Thyroid gland (tissue), 4 donors: ENCODE measurements around the gene HLCS. TPM values are rescaled to one million over a fixed set of nuclear protein-coding genes. Genes with fewer than 3 reads are reported as not detected.
A peak's percentile ranks its signal among the peaks of the same experiment; 100 is the strongest.

Experiments used
- DNase-seq, 2 donors: peaks; one replicate each; pipeline ENCODE4 v3.0.0-alpha.2; 2019
- H3K27ac ChIP-seq, 3 donors: fragments of 200-600 bp; sonication (generic); 1 replicate in 2 of 3; 2 replicates in 1 of 3; pipeline ENCODE4 v1.5.1; 2016 to 2019; ENCODE audit warnings: mild to moderate bottlenecking in 1 of 3, moderate library complexity in 1 of 3
- H3K27me3 ChIP-seq: fragments of 200-600 bp; sonication (generic); one replicate; pipeline ENCODE4 v1.5.1; 2019
- H3K36me3 ChIP-seq, 2 donors: fragments of 200-600 bp; sonication (generic); one replicate each; pipeline ENCODE4 v1.5.1; 2016 to 2019
- H3K4me1 ChIP-seq, 2 donors: fragments of 200-600 bp; sonication (generic); one replicate each; pipeline ENCODE4 v1.5.1; 2017 to 2019
- H3K4me3 ChIP-seq, 3 donors: fragments of 200-600 bp; sonication (generic); replicated peaks in 1 of 3; 1 replicate in 2 of 3; 2 replicates in 1 of 3; pipeline ENCODE4 v1.5.1; 2016; ENCODE audit warnings: mild to moderate bottlenecking in 1 of 3
- H3K9me3 ChIP-seq: fragments of 200-600 bp; sonication (generic); one replicate; pipeline ENCODE4 v1.5.1; 2017
- POLR2A ChIP-seq, 2 donors: fragments of 450-650 bp; IDR thresholded peaks; one replicate each; pipeline ENCODE4 v1.6.1; 2017; ENCODE audit warnings: antibody characterized with exemption in 2 of 2, mild to moderate bottlenecking in 2 of 2, moderate library complexity in 1 of 2
- WGBS, 2 donors: methylation state at CpG; one replicate each; pipeline ENCODE4 v1.1.5; 2017; 5-methylcytosine and 5-hydroxymethylcytosine counted together
- intact Hi-C: fragments of 100-400 bp; cut with DNase I; formaldehyde crosslinking; loops from one replicate; pipeline ENCODE4 v1.15.1; 2023
- total RNA-seq, 4 donors: library from RNA; depleted of rRNA; stranded (reverse); fragments of >200 nt; gene quantifications; one replicate each; pipeline ENCODE4 v1.2.3, GENCODE V29; 2016
- TF ChIP-seq, protein P1 (sequence below), 6 experiments: fragments of 200-600 bp in 3 of 6; fragments of 450-650 bp in 3 of 6; sonication (generic) in 3 of 6; IDR thresholded peaks; one replicate each; pipeline ENCODE4 v1.5.1; 2016 to 2019; ENCODE audit warnings: antibody characterized with exemption in 6 of 6, mild to moderate bottlenecking in 2 of 6, inconsistent platforms in 1 of 6, moderate library complexity in 1 of 6

Gene HLCS
- total RNA-seq, 4 donors from 2014 or later = 34.2 to 70.7 (median 43.4) TPM

DNA sequence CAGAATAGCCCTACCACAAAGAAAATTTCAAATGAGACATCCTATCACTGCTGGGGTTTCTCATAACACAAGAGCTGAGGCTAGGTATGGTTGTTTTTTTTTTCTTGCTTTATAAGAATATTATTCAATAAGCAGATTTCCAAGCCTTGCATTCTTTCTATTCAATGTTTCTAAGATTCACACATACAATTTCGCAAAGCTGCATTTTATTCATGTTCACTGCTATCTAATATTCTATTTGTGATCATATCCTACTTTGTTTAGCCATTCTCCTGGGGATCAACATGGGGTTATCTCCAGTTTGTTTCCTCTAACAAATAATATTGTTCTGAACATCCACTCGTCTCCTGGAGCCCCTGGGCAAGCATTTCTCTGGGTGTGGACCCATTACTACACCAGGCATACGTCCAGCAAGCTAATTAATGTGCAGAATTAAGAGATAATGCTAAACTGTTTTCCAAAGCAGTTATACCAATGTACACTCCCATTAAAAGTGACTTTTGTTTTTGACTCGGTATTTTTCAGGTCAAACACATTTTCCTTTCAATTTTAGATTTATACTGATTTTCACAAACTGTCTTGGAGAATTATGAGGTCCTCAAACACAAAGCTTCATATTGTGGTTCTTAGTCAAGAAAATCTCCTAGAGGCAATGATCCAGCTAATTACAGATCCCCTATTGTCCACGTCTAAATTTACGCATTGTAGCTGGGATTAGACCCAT is 15.7 kb upstream of the HLCS start:
- DNase-seq = no peak
- 73% methylated on average over 6 of the region's 6 CpGs for WGBS, 2 donors
- Histone ChIP-seq H3K36me3 (no peaks in the 10 kb centered on the region), H3K27ac (no peak overlapping the region), H3K4me3 (no peak overlapping the region), H3K4me1 (peaks cover 12 to 16% of the 10 kb centered on the region in 2 donors), H3K9me3 (no peaks in the 10 kb centered on the region), H3K27me3 (no peaks in the 10 kb centered on the region)
- TF ChIP-seq POLR2A (IDR thresholded peaks at IDR 0.05) = no peak
- TF ChIP-seq, protein P1, sequence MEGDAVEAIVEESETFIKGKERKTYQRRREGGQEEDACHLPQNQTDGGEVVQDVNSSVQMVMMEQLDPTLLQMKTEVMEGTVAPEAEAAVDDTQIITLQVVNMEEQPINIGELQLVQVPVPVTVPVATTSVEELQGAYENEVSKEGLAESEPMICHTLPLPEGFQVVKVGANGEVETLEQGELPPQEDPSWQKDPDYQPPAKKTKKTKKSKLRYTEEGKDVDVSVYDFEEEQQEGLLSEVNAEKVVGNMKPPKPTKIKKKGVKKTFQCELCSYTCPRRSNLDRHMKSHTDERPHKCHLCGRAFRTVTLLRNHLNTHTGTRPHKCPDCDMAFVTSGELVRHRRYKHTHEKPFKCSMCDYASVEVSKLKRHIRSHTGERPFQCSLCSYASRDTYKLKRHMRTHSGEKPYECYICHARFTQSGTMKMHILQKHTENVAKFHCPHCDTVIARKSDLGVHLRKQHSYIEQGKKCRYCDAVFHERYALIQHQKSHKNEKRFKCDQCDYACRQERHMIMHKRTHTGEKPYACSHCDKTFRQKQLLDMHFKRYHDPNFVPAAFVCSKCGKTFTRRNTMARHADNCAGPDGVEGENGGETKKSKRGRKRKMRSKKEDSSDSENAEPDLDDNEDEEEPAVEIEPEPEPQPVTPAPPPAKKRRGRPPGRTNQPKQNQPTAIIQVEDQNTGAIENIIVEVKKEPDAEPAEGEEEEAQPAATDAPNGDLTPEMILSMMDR (IDR thresholded peaks at IDR 0.05) = no peak
- intact Hi-C loops = loop anchor here (10.0 kb wide), 1 partner anchor 93 kb away; the partner anchor contains the start of genes PIGP and TTC3

DNA sequence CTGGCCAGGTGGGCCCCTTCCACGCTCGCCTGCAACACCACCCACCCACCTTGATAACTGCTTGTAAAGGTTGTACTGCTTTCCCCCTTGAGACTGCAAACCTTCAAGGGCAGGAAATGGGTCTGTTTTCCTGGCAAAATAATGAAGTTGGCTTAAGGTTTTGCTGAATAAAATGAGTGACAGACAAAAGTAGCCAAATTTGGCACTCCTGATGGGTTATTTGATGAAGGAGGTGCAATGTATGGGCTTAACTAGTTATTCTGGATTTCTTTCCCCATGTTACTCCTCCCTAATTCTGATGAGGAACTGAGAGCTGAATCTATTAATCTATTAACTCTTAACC is 14.6 kb upstream of the HLCS start:
- Histone ChIP-seq H3K4me1 (peaks cover 17% of the 10 kb centered on the region in 2 donors), H3K27me3 (no peaks in the 10 kb centered on the region), H3K4me3 (peak overlapping the region; percentile 16 to 42 (median 39)), H3K9me3 (no peaks in the 10 kb centered on the region), H3K27ac (peak overlapping the region in 1 of 3 donors; percentile 39), H3K36me3 (no peaks in the 10 kb centered on the region)
- intact Hi-C loops = loop anchor here (10.0 kb wide), 1 partner anchor 94 kb away; the partner anchor contains the start of genes PIGP and TTC3
- no peak for DNase-seq
- TF ChIP-seq, protein P1 (IDR thresholded peaks at IDR 0.05) = no peak
- no peak for TF ChIP-seq POLR2A (IDR thresholded peaks at IDR 0.05)
- WGBS, 2 donors = 20 to 27% methylated on average over 2 of the region's 2 CpGs

DNA sequence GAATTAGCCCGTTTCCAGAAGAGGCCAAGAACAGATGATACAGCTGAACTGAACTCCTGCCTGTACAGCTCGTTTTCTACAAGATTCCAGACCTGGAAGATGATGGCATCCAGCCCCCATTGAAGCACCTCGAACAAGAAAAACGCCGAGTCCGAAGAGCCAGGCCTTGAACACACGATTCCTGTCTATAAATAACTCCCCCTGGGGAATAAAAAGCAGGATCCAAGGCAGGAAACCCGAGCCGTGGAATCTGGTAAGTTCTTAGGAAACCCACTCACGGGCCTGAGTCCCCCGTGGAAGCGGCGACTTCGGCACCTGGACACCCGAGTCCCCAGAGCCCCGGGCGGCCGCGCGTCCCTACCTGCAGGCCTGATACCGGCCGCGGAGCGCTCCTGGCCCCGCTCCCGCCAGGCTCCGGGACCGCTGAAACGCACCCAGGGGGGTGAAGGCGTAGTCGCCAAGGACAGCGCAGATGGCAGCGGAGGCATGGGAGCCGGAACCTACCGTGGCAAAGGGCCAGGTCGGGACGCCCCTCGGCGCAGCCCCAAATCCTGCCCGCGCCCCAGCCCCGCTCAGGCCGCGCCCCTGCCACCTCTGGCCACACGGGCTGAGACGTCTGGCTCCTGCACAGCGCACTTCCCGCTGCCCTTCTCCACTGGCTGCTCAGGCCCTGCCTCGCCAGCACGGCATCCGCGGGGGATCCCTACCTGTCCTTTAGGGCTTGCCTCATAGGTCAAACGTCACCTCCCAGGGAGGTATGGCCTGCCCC is 14.0 kb upstream of the HLCS start:
- no peaks in the 10 kb centered on the region for H3K9me3 ChIP-seq
- peak overlapping the region in 1 of 3 donors; percentile 39 for H3K27ac ChIP-seq
- 14 to 16% methylated on average over 13 to 26 of the region's 53 CpGs for WGBS, 2 donors
- intact Hi-C loops = loop anchor here (10.0 kb wide), 1 partner anchor 94 kb away; the partner anchor contains the start of genes PIGP and TTC3
- peaks cover 17% of the 10 kb centered on the region in 2 donors for H3K4me1 ChIP-seq
- DNase-seq = peak; percentile 53 to 54
- peak overlapping the region; percentile 16 to 42 (median 39) for H3K4me3 ChIP-seq
- H3K36me3 ChIP-seq = no peaks in the 10 kb centered on the region
- TF ChIP-seq POLR2A (IDR thresholded peaks at IDR 0.05) = peak in 1 of 2 donors; percentile 32
- TF ChIP-seq, protein P1 (IDR thresholded peaks at IDR 0.05) = peak in 3 of 6 experiments; percentile 13 to 35 (median 16)
- no peaks in the 10 kb centered on the region for H3K27me3 ChIP-seq

DNA sequence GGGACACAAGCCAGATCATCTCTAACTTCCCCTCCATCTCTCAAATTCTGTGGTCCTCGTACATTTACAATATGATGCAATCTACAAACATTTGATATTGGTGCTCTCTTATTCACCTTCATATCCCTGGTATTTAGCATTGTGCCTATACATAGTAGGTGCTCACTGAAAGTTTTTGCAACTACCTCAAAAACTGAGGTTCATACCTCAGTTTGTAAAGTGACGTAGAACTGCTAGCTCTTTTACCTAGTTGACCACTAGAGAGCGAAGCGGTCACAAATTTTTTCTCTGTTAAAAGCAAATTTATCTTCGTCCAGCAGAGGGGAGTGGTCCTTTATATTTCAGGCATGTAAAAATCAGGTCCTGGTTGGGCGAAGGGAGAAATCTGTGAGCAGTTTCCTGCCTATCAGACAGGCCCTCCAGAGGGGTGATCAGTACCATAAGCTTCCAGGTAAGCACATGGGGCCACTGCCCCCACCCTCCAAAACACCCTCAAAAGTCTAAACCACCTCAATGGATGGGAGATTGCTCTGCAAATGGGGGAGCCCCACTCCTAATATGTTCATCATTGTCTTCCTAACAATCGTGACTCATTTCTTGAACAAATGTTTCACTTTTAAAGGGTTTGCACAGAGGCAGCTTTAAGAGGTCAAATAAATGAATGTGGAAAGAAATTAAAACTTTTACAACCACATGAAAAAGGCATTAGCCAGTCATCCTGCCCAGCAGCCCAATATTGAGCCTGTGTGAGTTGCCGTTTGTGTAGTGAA is 10.6 kb upstream of the HLCS start:
- intact Hi-C loops = no loop called here
- H3K36me3 ChIP-seq = no peaks in the 10 kb centered on the region
- WGBS, 2 donors = 24 to 36% methylated on average over 8 of the region's 8 CpGs
- TF ChIP-seq, protein P1 (IDR thresholded peaks at IDR 0.05) = peak; percentile 35 to 96 (median 72)
- no peak for TF ChIP-seq POLR2A (IDR thresholded peaks at IDR 0.05)
- no peaks in the 10 kb centered on the region for H3K9me3 ChIP-seq
- H3K27ac ChIP-seq = peak overlapping the region in 2 of 3 donors; percentile 30 to 64
- H3K4me1 ChIP-seq = peaks cover 17% of the 10 kb centered on the region in 2 donors
- DNase-seq = peak; percentile 32 to 42
- no peaks in the 10 kb centered on the region for H3K27me3 ChIP-seq
- no peak overlapping the region for H3K4me3 ChIP-seq
